Measurements from ENCODE around the gene FASTKD2. TPM values are rescaled to one million over a fixed set of nuclear protein-coding genes. Genes with fewer than 3 reads are reported as not detected.

The FASTKD2 gene
- total RNA-seq (22.6 and 24.1 TPM in 2 replicates), polyA plus RNA-seq (20.6 and 21.8 TPM in 2 replicates), polyA minus RNA-seq (31.1 and 33.8 TPM in 2 replicates), Bru-seq, nascent RNA (percentile 91 among the genes with signal in this experiment), BruChase-seq, experiment 1, labeled RNA remaining after a 6-hour chase (percentile 86 among the genes with signal in this experiment), BruChase-seq, experiment 2, labeled RNA remaining after a 2-hour chase (percentile 89 among the genes with signal in this experiment)
- polyA plus RNA-seq (2011; cell fraction: cytosol; rRNA removed) = 17.8 and 18.4 TPM in 2 replicates
- polyA plus RNA-seq (2011; cell fraction: nucleus; rRNA removed) = 39.7 and 47.2 TPM in 2 replicates
- 23.4 and 33.2 TPM in 2 replicates for polyA plus RNA-seq (2012)
- polyA minus RNA-seq (2011; cell fraction: cytosol; rRNA and poly(A)+ RNA removed) = 13.9 TPM
- 30.6 and 56.1 TPM in 2 replicates for polyA minus RNA-seq (2011; cell fraction: nucleus; rRNA and poly(A)+ RNA removed)
- long read RNA-seq, transcript FASTKD2-201 (12 exons, 3,188 nt) = minor isoform, 33 of 103 reads
- long read RNA-seq, transcript FASTKD2-203 (12 exons, 2,344 nt) = minor isoform, 6 of 103 reads
- long read RNA-seq, transcript FASTKD2-202 (12 exons, 2,586 nt) = major isoform, 42 of 103 reads
- long read RNA-seq, partial matches to known transcripts = 8 of 103 reads
- long read RNA-seq, other reads (novel, unspliced or antisense) = 14 of 103 reads

DNA sequence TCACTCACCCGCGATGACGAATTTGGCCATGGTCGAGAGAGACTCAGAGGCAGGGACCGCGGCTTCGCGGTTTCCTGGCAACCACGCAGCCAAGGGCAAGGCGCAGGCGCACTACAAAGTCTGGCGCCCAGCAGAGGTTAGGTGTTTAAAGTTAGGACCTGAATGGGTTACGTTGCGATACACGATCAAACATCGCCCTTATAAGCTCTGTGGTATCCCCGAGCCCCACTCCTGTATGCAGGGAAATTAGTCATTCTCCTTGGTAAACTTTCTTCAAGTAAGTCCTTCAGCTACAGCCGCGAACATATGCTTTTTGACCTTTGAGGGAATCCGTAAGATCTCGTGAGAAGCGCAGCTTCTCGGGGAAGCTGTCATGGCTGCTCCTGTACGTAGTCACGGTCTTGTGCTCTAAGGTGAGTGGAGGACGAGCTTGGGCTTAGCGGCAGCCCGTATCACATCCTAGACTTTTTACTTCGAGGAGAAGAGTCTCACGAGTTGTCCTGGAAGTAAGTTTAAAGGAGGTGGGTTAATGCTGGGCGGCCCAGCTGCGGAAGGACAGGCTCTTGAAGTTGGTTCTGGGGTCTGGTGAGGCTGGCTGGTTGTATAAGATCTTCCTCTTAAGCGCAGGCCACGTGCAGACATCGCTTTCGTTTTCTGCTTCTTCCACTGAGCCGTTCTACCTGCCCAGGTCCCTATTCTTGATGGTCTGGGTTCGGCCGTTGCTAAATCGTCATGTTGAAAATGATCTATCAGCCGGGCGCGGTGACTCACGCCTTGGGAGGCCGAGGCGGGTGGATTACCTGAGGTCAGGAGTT, at the start of gene FASTKD2, which contains the start of gene MDH1B:
TSS of gene FASTKD2 (plus strand) at position 365 of the 815 bp plus-strand sequence. CDS start 1,088 bp downstream, outside the sequence.
TSS of gene MDH1B (minus strand) at position 87 of the 815 bp plus-strand sequence. CDS start at position 30, 57 bp downstream.
- Histone ChIP-seq H3K9me1 (replicated peaks; ENCODE audit: control insufficient read depth, extremely low read depth, insufficient read depth, low read length) (no peaks in the 10 kb centered on the region), H4K20me1 (replicated peaks; ENCODE audit: control insufficient read depth, extremely low read depth, insufficient read depth, low read length) (no peaks in the 10 kb centered on the region), H3K27ac (ENCODE audit: insufficient read depth, low read depth, low read length) (peak within 1 kb of the TSS; percentile 89), H3K9ac (replicated peaks; ENCODE audit: extremely low read depth, insufficient read depth, low read length) (peak within 1 kb of the TSS; percentile 95), H2AFZ (ENCODE audit: low read depth, low read length) (peak within 1 kb of the TSS; percentile 92), H3K9me3 (replicated peaks; ENCODE audit: control insufficient read depth, insufficient read depth, low read length) (no peaks in the 10 kb centered on the region), H3K4me1 (ENCODE audit: control insufficient read depth, extremely low read depth, insufficient read depth, low read length) (peaks cover 8% of the 10 kb centered on the region), H3K36me3 (ENCODE audit: control insufficient read depth in 2 of 2, extremely low read depth in 1 of 2, insufficient read depth in 2 of 2, low read length in 2 of 2) (no peaks in the 10 kb centered on the region), H3K27me3 (ENCODE audit: control insufficient read depth in 2 of 2, insufficient read depth in 2 of 2, low read length in 2 of 2) (peaks cover 5 to 20% of the 10 kb centered on the region in 2 experiments), H3K4me3 (replicated peaks in 1 of 3; ENCODE audit: insufficient read depth in 1 of 3, low read depth in 1 of 3, low read length in 3 of 3) (peak within 1 kb of the TSS; percentile 76 to 96 (median 80)), H3K79me2 (ENCODE audit: control insufficient read depth, insufficient read depth, low read length) (peaks cover 32% of the 10 kb centered on the region), H3K4me2 (ENCODE audit: insufficient read depth, low read length) (peak within 1 kb of the TSS; percentile 76)
- peak; percentile 90 for TF ChIP-seq POLR2A (IDR thresholded peaks at IDR 0.05; ENCODE audit: low read depth, low read length)
- TF ChIP-seq FOS (IDR thresholded peaks at IDR 0.05; ENCODE audit: borderline replicate concordance, insufficient read depth, low read length) = peak; percentile 49
- TF ChIP-seq EZH2 (IDR thresholded peaks at IDR 0.05; ENCODE audit: borderline replicate concordance, low read depth, low read length, severe bottlenecking) = no peak
- no peak for TF ChIP-seq JUN (IDR thresholded peaks at IDR 0.05; ENCODE audit: borderline replicate concordance, insufficient read depth, insufficient read length, low read depth)
- TF ChIP-seq, protein P1, sequence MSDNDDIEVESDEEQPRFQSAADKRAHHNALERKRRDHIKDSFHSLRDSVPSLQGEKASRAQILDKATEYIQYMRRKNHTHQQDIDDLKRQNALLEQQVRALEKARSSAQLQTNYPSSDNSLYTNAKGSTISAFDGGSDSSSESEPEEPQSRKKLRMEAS (IDR thresholded peaks at IDR 0.05; ENCODE audit: insufficient read depth, insufficient read length) = peak; percentile 1
- peak; percentile 73 for TF ChIP-seq POLR2AphosphoS5 (IDR thresholded peaks at IDR 0.05; ENCODE audit: insufficient read depth, low read depth, low read length)
- no peak for TF ChIP-seq GATA2 (IDR thresholded peaks at IDR 0.05; ENCODE audit: insufficient read depth, insufficient read length, low read depth, low read length)
- peak; percentile 38 for TF ChIP-seq MYC (IDR thresholded peaks at IDR 0.05; ENCODE audit: low read depth, low read length)
- TF ChIP-seq, protein P2, sequence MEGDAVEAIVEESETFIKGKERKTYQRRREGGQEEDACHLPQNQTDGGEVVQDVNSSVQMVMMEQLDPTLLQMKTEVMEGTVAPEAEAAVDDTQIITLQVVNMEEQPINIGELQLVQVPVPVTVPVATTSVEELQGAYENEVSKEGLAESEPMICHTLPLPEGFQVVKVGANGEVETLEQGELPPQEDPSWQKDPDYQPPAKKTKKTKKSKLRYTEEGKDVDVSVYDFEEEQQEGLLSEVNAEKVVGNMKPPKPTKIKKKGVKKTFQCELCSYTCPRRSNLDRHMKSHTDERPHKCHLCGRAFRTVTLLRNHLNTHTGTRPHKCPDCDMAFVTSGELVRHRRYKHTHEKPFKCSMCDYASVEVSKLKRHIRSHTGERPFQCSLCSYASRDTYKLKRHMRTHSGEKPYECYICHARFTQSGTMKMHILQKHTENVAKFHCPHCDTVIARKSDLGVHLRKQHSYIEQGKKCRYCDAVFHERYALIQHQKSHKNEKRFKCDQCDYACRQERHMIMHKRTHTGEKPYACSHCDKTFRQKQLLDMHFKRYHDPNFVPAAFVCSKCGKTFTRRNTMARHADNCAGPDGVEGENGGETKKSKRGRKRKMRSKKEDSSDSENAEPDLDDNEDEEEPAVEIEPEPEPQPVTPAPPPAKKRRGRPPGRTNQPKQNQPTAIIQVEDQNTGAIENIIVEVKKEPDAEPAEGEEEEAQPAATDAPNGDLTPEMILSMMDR (IDR thresholded peaks at IDR 0.05; ENCODE audit: extremely low read depth in 1 of 2, insufficient read depth in 1 of 2, low read depth in 1 of 2, low read length in 2 of 2) = no peak
- peak; percentile 99 for DNase-seq (ENCODE audit: low read depth, low spot score)
- POLR2A ChIA-PET = interaction anchor here (0.6 kb wide), 1 partner anchor 20 kb away, joined by 4 read pairs; no protein-coding TSS in a partner anchor
- CTCF ChIA-PET = interaction anchor here (0.5 to 4.3 kb wide), 3 partner anchors 12 to 17 kb away, joined by 3 to 25 read pairs (median 3); no protein-coding TSS in a partner anchor
- BruUV-seq (replicated peaks) = TSS peak; percentile 85
- intact Hi-C loops (cut with micrococcal nuclease) = loop anchor here (2.0 to 5.0 kb wide), 3 partner anchors 35 to 373 kb away; no protein-coding TSS in a partner anchor
- dilution Hi-C loops (cut with MboI; ENCODE audit: extremely low pct_ligation_motif_present, low sequenced_read_pairs) = no loop called here
- FAIRE-seq = peak; percentile 87

All from endothelial cell of umbilical vein (primary cell).